Neural progenitor cell (in vitro differentiated cells): ENCODE results near the gene BHLHA15.

ENCODE experiments used
- CTCF ChIP-seq: fragments of 200-600 bp; sonication (generic); IDR thresholded peaks from 2 replicates; pipeline ENCODE4 v1.5.1; 2017; ENCODE audit warnings: antibody characterized with exemption, mild to moderate bottlenecking
- EZH2 ChIP-seq: fragments of 200-600 bp; sonication (generic); IDR thresholded peaks from 2 replicates; pipeline ENCODE4 v1.6.1; 2017; ENCODE audit warnings: antibody characterized with exemption, mild to moderate bottlenecking, moderate library complexity

GRCh38 chr7:98234429-98235147 lies 23.3 kb downstream of the BHLHA15 start:
- TF ChIP-seq CTCF (no peak), EZH2 (no peak)
